Neural crest cell (in vitro differentiated cells): Measurements from ENCODE around the gene GARIN1A. TPM values are rescaled to one million over a fixed set of nuclear protein-coding genes. Genes with fewer than 3 reads are reported as not detected.

ENCODE experiments used
- DNase-seq: peaks from one replicate; pipeline ENCODE4 v3.0.0; 2021; ENCODE audit warnings: low read depth, mixed read lengths, low spot score
- H3K27ac Mint-ChIP-seq: one replicate; pipeline ENCODE4 v1.8.0; 2021; ENCODE audit warnings: mild to moderate bottlenecking, mixed read lengths; ENCODE audit not compliant: unreplicated experiment
- H3K27me3 Mint-ChIP-seq: 2 replicates; pipeline ENCODE4 v1.8.0; 2021; ENCODE audit warnings: low read depth, mild to moderate bottlenecking, mixed read lengths
- H3K36me3 Mint-ChIP-seq: 2 replicates; pipeline ENCODE4 v1.8.0; 2021; ENCODE audit warnings: low read depth, mild to moderate bottlenecking, mixed read lengths
- H3K4me1 Mint-ChIP-seq: 2 replicates; pipeline ENCODE4 v1.8.0; 2021; ENCODE audit warnings: mixed read lengths
- H3K4me3 Mint-ChIP-seq: one replicate; pipeline ENCODE4 v1.8.0; 2021; ENCODE audit warnings: mild to moderate bottlenecking, mixed read lengths
- H3K9me3 Mint-ChIP-seq: 2 replicates; pipeline ENCODE4 v1.8.0; 2021; ENCODE audit warnings: mixed read lengths
- CTCF ChIP-seq: fragments of 200-600 bp; sonication (generic); conservative IDR thresholded peaks from 2 replicates; pipeline ENCODE4 v1.5.0; 2021; ENCODE audit warnings: antibody characterized with exemption, mild to moderate bottlenecking
- total RNA-seq: library from RNA; stranded (reverse); gene quantifications from 2 replicates; pipeline ENCODE4 v1.2.1, GENCODE V29; 2021

Gene GARIN1A
- total RNA-seq, 1 donor from 2014 or later, result 1.8 TPM

DNA sequence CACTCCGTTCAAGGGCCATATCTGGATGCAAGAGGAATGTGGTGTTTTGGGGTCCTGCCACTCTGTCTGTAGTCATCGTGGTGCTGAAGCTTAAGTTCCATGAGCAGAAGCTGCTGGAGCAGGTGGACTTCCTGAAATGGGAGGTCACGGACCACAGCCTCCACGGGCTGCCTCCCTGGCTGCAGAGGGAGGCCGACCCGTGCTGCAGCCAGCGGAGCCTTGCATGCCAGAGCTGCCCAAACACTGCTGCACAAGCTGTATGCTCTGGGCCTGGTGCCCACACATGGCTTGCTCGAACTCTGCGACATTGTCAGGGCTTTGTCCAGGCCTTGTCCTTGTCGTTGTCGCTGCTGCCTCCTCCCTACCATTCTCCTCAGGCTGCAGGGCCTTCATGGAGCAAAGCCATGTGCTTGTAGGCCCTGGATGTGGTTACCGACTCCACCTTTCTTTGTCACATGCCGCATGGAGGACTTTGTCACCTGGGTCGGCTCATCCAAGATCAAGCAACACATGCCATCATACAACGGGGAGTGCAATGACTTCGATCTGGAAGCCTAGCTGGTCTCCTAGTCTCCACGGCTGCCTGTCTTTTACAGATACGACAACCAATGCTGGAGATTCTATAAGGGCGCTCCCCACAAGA lies 21.4 kb downstream of the GARIN1A start:
- no peak overlapping the region for H3K27ac Mint-ChIP-seq
- no peak overlapping the region for H3K4me3 Mint-ChIP-seq
- no peaks in the 10 kb centered on the region for H3K9me3 Mint-ChIP-seq
- H3K27me3 Mint-ChIP-seq, result peaks cover 26% of the 10 kb centered on the region
- peaks cover 2% of the 10 kb centered on the region for H3K36me3 Mint-ChIP-seq
- TF ChIP-seq CTCF, result no peak
- H3K4me1 Mint-ChIP-seq, result peaks cover 11% of the 10 kb centered on the region
- DNase-seq, result no peak

DNA sequence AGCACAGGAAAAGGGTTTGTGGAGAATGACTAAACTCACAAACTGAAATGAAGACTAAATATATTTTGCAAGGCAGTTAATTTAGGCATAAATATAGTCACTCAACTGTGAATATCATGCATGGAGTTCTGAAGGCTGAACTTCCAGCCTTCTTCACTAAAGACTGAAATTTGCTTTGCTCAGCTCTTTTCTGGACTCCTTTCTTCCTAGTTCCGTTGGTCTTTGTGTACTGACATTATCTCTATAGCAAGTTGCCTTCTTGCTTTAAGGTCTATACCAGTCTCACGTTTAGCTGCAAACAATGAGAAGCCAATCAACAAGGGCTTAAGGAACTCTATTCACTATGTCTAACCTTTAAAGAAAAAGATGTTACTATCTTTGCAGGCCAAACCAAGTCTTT lies 22.6 kb downstream of the GARIN1A start:
- peaks cover 18% of the 10 kb centered on the region for H3K4me1 Mint-ChIP-seq
- H3K27ac Mint-ChIP-seq, result no peak overlapping the region
- no peaks in the 10 kb centered on the region for H3K9me3 Mint-ChIP-seq
- TF ChIP-seq CTCF, result no peak
- DNase-seq, result no peak
- H3K36me3 Mint-ChIP-seq, result peaks cover 2% of the 10 kb centered on the region
- H3K27me3 Mint-ChIP-seq, result peaks cover 37% of the 10 kb centered on the region
- H3K4me3 Mint-ChIP-seq, result no peak overlapping the region

DNA sequence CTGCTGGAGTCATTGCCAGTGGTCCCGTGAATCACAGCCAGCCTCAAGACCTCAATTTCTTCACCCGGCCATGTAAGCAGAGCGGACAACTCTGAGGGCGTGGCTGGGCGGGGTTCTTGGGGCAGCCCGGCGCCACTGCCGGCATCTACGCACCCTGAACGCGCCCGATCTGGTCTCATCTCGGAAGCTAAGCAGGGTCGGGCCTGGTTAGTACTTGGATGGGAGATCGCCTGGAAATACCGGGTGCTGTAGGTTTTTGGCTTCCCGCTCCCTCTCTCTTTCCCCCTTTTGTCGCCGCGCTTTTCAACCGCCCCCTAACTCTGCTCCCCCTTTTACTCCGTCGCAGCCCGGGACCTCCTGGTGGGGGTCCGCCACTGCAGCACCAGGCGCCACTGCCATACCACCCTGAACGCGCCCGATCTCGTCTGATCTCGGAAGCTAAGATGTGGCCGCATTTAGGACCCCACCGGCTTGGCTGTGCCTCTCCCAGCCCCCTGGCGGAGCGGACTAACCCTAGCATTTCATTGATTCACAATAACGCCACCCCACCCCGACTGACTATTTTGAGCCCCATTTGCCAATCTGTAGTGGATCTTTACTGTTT lies 25.3 kb downstream of the GARIN1A start:
- peaks cover 51% of the 10 kb centered on the region for H3K27me3 Mint-ChIP-seq

GRCh38 chr7:128699196-128699712 lies 27.2 kb downstream of the GARIN1A start:
- Mint-ChIP-seq H3K4me1 (peaks cover 22% of the 10 kb centered on the region), H3K9me3 (no peaks in the 10 kb centered on the region), H3K4me3 (no peak overlapping the region)

More for the DNA sequence above, 25.3 kb downstream of the GARIN1A start:
- peak; percentile 63 for DNase-seq
- TF ChIP-seq CTCF, result peak; percentile 52
- Mint-ChIP-seq H3K36me3 (no peaks in the 10 kb centered on the region), H3K4me3 (peak overlapping the region; percentile 90), H3K4me1 (peaks cover 22% of the 10 kb centered on the region), H3K9me3 (no peaks in the 10 kb centered on the region), H3K27ac (peak overlapping the region; percentile 87)

GRCh38 chr7:128699895-128700294 lies 27.8 kb downstream of the GARIN1A start:
- H3K9me3 Mint-ChIP-seq, result no peaks in the 10 kb centered on the region
- H3K4me1 Mint-ChIP-seq, result peaks cover 22% of the 10 kb centered on the region
- no peak overlapping the region for H3K27ac Mint-ChIP-seq
- H3K4me3 Mint-ChIP-seq, result no peak overlapping the region
- H3K27me3 Mint-ChIP-seq, result peaks cover 57% of the 10 kb centered on the region
- no peak for DNase-seq
- no peak for TF ChIP-seq CTCF
- H3K36me3 Mint-ChIP-seq, result no peaks in the 10 kb centered on the region

More at GRCh38 chr7:128699196-128699712, 27.2 kb downstream of the GARIN1A start:
- H3K36me3 Mint-ChIP-seq, result no peaks in the 10 kb centered on the region
- peaks cover 57% of the 10 kb centered on the region for H3K27me3 Mint-ChIP-seq
- no peak for DNase-seq
- no peak overlapping the region for H3K27ac Mint-ChIP-seq
- TF ChIP-seq CTCF, result no peak
